Activated B cell treated with CpG ODN at 0.5 μM for 24 hours (primary cell): ENCODE measurements around the gene ANKRD24. TPM values are rescaled to one million over a fixed set of nuclear protein-coding genes. Genes with fewer than 3 reads are reported as not detected.
"Not testable (repeated sequence)": the region's sequence is repeated elsewhere in the genome, so short reads cannot be mapped to it uniquely, and the experiment has no call there.

Experiments
- ATAC-seq: fragments of 200-7000 bp; cut with Tn5 transposase; one replicate; pipeline ENCODE4 v1.10.0; 2021; ENCODE audit warnings: low read depth, mild to moderate bottlenecking, moderate library complexity
- CTCF ChIA-PET: fragments of 350-600 bp; sonication (Branson Sonifier 250); formaldehyde crosslinking; loops from one replicate; lab custom pipeline; 2021; ENCODE audit warnings: antibody characterized with exemption; lab: Charles Lee
- POLR2A ChIA-PET: fragments of 350-600 bp; sonication (Branson Sonifier 250); formaldehyde crosslinking; loops from one replicate; lab custom pipeline; 2021; ENCODE audit warnings: antibody characterized with exemption; lab: Charles Lee
- DNase-seq: peaks from one replicate; pipeline ENCODE4 v3.0.0; 2022
- H3K27ac Mint-ChIP-seq: one replicate; pipeline ENCODE4 v1.8.0; 2020; ENCODE audit warnings: mixed read lengths
- H3K27me3 Mint-ChIP-seq: one replicate; pipeline ENCODE4 v1.8.0; 2021; ENCODE audit warnings: mixed read lengths
- H3K36me3 Mint-ChIP-seq: one replicate; pipeline ENCODE4 v1.8.0; 2021; ENCODE audit warnings: low read depth, mixed read lengths
- H3K4me1 Mint-ChIP-seq: one replicate; pipeline ENCODE4 v1.8.0; 2021; ENCODE audit warnings: mixed read lengths
- H3K4me3 Mint-ChIP-seq: one replicate; pipeline ENCODE4 v1.8.0; 2020; ENCODE audit warnings: mild to moderate bottlenecking, mixed read lengths
- H3K9me3 Mint-ChIP-seq: one replicate; pipeline ENCODE4 v1.8.0; 2020; ENCODE audit warnings: mixed read lengths
- intact Hi-C: fragments of 100-400 bp; cut with micrococcal nuclease; formaldehyde crosslinking; loops from one replicate; pipeline ENCODE4 v1.15.1; 2024
- total RNA-seq: library from RNA; stranded (reverse); gene quantifications from 2 replicates; pipeline ENCODE4 v1.2.3, GENCODE V29; 2022
- TF ChIP-seq, protein P1 (sequence below): fragments of 200-600 bp; IDR thresholded peaks from one replicate; pipeline ENCODE4 v1.8.0; 2022; ENCODE audit warnings: antibody characterized with exemption, mild to moderate bottlenecking

Gene ANKRD24
- total RNA-seq, 1 donor from 2014 or later: 0.49 TPM

GRCh38 chr19:4151623-4152022, 30.9 kb upstream of the ANKRD24 start:
- Mint-ChIP-seq H3K9me3 (no peaks in the 10 kb centered on the region), H3K4me3 (no peak overlapping the region), H3K27ac (no peak overlapping the region), H3K27me3 (peaks cover 24% of the 10 kb centered on the region), H3K4me1 (no peaks in the 10 kb centered on the region), H3K36me3 (no peaks in the 10 kb centered on the region)
- POLR2A ChIA-PET: interaction anchor here (0.7 kb wide), 1 partner anchor 95 kb away, joined by 7 read pairs; the partner anchor contains the start of gene YJU2
- CTCF ChIA-PET: no interaction called here
- intact Hi-C loops: no loop called here
- DNase-seq: no peak
- TF ChIP-seq, protein P1, sequence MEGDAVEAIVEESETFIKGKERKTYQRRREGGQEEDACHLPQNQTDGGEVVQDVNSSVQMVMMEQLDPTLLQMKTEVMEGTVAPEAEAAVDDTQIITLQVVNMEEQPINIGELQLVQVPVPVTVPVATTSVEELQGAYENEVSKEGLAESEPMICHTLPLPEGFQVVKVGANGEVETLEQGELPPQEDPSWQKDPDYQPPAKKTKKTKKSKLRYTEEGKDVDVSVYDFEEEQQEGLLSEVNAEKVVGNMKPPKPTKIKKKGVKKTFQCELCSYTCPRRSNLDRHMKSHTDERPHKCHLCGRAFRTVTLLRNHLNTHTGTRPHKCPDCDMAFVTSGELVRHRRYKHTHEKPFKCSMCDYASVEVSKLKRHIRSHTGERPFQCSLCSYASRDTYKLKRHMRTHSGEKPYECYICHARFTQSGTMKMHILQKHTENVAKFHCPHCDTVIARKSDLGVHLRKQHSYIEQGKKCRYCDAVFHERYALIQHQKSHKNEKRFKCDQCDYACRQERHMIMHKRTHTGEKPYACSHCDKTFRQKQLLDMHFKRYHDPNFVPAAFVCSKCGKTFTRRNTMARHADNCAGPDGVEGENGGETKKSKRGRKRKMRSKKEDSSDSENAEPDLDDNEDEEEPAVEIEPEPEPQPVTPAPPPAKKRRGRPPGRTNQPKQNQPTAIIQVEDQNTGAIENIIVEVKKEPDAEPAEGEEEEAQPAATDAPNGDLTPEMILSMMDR: no peak
- ATAC-seq: no peak

GRCh38 chr19:4152241-4152998, 30.1 kb upstream of the ANKRD24 start:
- POLR2A ChIA-PET: no interaction called here
- H3K27ac Mint-ChIP-seq: no peak overlapping the region
- peaks cover 23% of the 10 kb centered on the region for H3K27me3 Mint-ChIP-seq
- H3K4me3 Mint-ChIP-seq: no peak overlapping the region
- H3K36me3 Mint-ChIP-seq: no peaks in the 10 kb centered on the region
- TF ChIP-seq, protein P1: no peak
- no peaks in the 10 kb centered on the region for H3K4me1 Mint-ChIP-seq
- ATAC-seq: no peak
- H3K9me3 Mint-ChIP-seq: no peaks in the 10 kb centered on the region
- CTCF ChIA-PET: no interaction called here
- DNase-seq: no peak
- intact Hi-C loops: no loop called here

DNA sequence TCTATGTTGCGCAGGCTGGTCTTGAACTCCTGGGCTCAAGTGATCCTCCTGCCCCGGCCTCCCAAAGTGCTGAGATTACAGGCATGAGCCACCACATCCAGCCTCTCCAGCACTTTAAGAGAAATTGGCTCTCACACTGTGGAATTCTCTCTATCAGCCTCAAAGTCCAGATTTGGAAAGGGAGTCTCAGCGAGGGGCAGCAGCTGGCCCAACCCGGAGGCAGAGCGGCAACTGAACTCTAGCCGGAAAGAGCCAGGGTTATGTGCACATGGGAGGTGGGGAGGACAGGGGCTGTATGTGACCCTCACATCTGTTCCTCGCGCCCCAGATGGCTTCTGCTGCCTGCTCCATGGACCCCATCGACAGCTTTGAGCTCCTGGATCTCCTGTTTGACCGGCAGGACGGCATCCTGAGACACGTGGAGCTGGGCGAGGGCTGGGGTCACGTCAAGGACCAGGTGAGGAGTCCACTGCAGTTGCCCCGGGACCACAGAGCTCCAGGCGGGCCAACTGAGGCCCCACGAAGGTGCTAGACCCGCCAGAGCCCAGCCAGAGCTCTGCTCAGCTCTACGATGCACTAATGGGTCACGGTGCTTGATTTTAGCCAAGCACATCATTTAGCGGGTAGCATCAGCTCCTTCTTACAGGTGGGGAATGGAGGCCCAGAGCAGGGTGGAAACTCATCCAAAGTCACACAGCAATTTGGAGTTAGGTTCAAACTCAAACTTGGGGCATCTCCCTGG, 27.7 kb upstream of the ANKRD24 start:
- H3K9me3 Mint-ChIP-seq: no peaks in the 10 kb centered on the region
- CTCF ChIA-PET: interaction anchor here (0.9 kb wide), 1 partner anchor 15 kb away, joined by 3 read pairs; no protein-coding TSS in a partner anchor

GRCh38 chr19:4157164-4157563, 25.3 kb upstream of the ANKRD24 start:
- CTCF ChIA-PET: no interaction called here
- H3K36me3 Mint-ChIP-seq: no peaks in the 10 kb centered on the region

More for the DNA sequence above, 27.7 kb upstream of the ANKRD24 start:
- DNase-seq (no peak), ATAC-seq (no peak)
- Mint-ChIP-seq H3K27ac (no peak overlapping the region), H3K36me3 (no peaks in the 10 kb centered on the region), H3K27me3 (peaks cover 19% of the 10 kb centered on the region), H3K4me3 (no peak overlapping the region), H3K4me1 (no peaks in the 10 kb centered on the region)
- intact Hi-C loops: no loop called here
- POLR2A ChIA-PET: interaction anchor here (0.8 kb wide), 1 partner anchor 14 kb away, joined by 4 read pairs; no protein-coding TSS in a partner anchor
- TF ChIP-seq, protein P1: no peak

DNA sequence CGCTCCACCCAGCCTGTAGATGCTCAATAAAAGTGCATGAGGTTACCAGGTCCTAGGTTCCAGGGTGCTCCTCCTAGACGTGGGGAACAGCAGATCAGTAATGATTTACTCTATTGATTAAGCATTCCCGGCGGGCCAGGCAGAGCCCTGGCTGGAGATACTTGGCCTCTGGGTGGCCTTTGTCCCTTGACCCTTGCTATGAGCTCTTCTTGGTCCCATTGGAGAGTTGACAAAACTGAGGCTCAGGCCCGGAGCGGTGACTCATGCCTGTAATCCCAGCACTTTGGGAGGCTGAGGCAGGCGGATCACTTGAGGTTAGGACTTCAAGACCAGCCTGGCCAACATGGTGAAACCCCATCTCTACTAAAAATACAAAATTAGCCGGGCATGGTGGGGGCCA, 24.5 kb upstream of the ANKRD24 start:
- POLR2A ChIA-PET: interaction anchor here (0.8 kb wide), 1 partner anchor 11 kb away, joined by 6 read pairs; no protein-coding TSS in a partner anchor
- H3K9me3 Mint-ChIP-seq, DNase-seq, ATAC-seq, H3K4me3 Mint-ChIP-seq, H3K27ac Mint-ChIP-seq, CTCF ChIA-PET, H3K27me3 Mint-ChIP-seq, intact Hi-C loops, H3K36me3 Mint-ChIP-seq, H3K4me1 Mint-ChIP-seq: not testable (repeated sequence)

More at GRCh38 chr19:4157164-4157563, 25.3 kb upstream of the ANKRD24 start:
- Mint-ChIP-seq H3K9me3 (no peaks in the 10 kb centered on the region), H3K4me1 (no peaks in the 10 kb centered on the region), H3K27ac (no peak overlapping the region), H3K27me3 (peaks cover 13% of the 10 kb centered on the region), H3K4me3 (no peak overlapping the region)
- intact Hi-C loops: no loop called here
- ATAC-seq (no peak), DNase-seq (no peak)
- TF ChIP-seq, protein P1: no peak
- POLR2A ChIA-PET: no interaction called here
